Transverse colon (tissue), 4 donors: ENCODE data around the gene ZNF423. TPM values are rescaled to one million over a fixed set of nuclear protein-coding genes. Genes with fewer than 3 reads are reported as not detected.
"Not testable (repeated sequence)": the region's sequence is repeated elsewhere in the genome, so short reads cannot be mapped to it uniquely, and the experiment has no call there.

Experiments used
- DNase-seq: peaks from one replicate; pipeline ENCODE4 v3.0.0-alpha.2; 2019
- H3K27ac ChIP-seq, 4 donors: fragments of 200-600 bp; sonication (generic); 2 replicates each; pipeline ENCODE4 v1.5.1; 2016 to 2018; ENCODE audit warnings: inconsistent platforms in 4 of 4
- H3K27me3 ChIP-seq: fragments of 200-600 bp; sonication (generic); 2 replicates; pipeline ENCODE4 v1.5.1; 2017; ENCODE audit warnings: inconsistent platforms
- H3K36me3 ChIP-seq, 4 donors: fragments of 200-600 bp; sonication (generic); 2 replicates each; pipeline ENCODE4 v1.5.1; 2017 to 2019; ENCODE audit warnings: inconsistent platforms in 4 of 4
- H3K4me1 ChIP-seq, 4 donors: fragments of 200-600 bp; sonication (generic); 2 replicates each; pipeline ENCODE4 v1.5.1; 2017 to 2020; ENCODE audit warnings: inconsistent platforms in 4 of 4
- H3K4me3 ChIP-seq, 4 donors: fragments of 200-600 bp; sonication (generic); 1 replicate in 1 of 4; 2 replicates in 3 of 4; pipeline versions ENCODE4 v1.5.1 to v1.6.1; 2017 to 2019; ENCODE audit warnings: inconsistent platforms in 4 of 4
- H3K9me3 ChIP-seq, 2 donors: fragments of 200-600 bp; sonication (generic); 2 replicates each; pipeline ENCODE4 v1.5.1; 2017 to 2019; ENCODE audit warnings: inconsistent platforms in 2 of 2
- EP300 ChIP-seq: sonication (generic); formaldehyde crosslinking; IDR thresholded peaks from one replicate; pipeline ENCODE4 v1.6.1; 2017; ENCODE audit warnings: antibody characterized with exemption, low read depth
- POLR2A ChIP-seq: fragments of 450-650 bp; IDR thresholded peaks from one replicate; pipeline ENCODE4 v1.6.1; 2016; ENCODE audit warnings: antibody characterized with exemption, mild to moderate bottlenecking, moderate library complexity
- POLR2AphosphoS5 ChIP-seq, 3 donors: sonication (generic); formaldehyde crosslinking; IDR thresholded peaks; one replicate each; pipeline ENCODE4 v1.6.1; 2016; ENCODE audit warnings: antibody characterized with exemption in 3 of 3
- WGBS, 2 donors: methylation state at CpG; one replicate each; pipeline ENCODE4 v1.1.5; 2018; ENCODE audit warnings: low coverage in 1 of 2; 5-methylcytosine and 5-hydroxymethylcytosine counted together
- in situ Hi-C, 4 donors: fragments of 200-750 bp; cut with MboI; loops; one replicate each; pipeline versions ENCODE4 v1.15.0 to v1.15.1; 2017; ENCODE audit warnings: low sequenced_read_pairs in 3 of 4, low pct_ligation_motif_present in 1 of 4, low pct_unique_long_range_greater_than_20kb in 1 of 4
- intact Hi-C: fragments of 100-400 bp; cut with DNase I; formaldehyde crosslinking; loops from one replicate; pipeline ENCODE4 v1.15.1; 2023; ENCODE audit warnings: low total_unique reads
- total RNA-seq, 4 donors: library from RNA; depleted of rRNA; stranded (reverse); fragments of >200 nt; gene quantifications; one replicate each; pipeline ENCODE4 v1.1.0, GENCODE V29; 2016
- TF ChIP-seq, protein P1 (sequence below), 5 experiments: fragments of 200-600 bp in 3 of 5; fragments of 450-650 bp in 2 of 5; sonication (generic) in 3 of 5; IDR thresholded peaks; 1 replicate in 2 of 5; 2 replicates in 3 of 5; pipeline ENCODE4 v1.5.1; 2016 to 2017; ENCODE audit warnings: antibody characterized with exemption in 5 of 5, inconsistent platforms in 3 of 5, mild to moderate bottlenecking in 2 of 5, moderate library complexity in 1 of 5

ZNF423 gene
- total RNA-seq, 4 donors from 2014 or later, result 4.9 to 13.1 (median 7.2) TPM

DNA sequence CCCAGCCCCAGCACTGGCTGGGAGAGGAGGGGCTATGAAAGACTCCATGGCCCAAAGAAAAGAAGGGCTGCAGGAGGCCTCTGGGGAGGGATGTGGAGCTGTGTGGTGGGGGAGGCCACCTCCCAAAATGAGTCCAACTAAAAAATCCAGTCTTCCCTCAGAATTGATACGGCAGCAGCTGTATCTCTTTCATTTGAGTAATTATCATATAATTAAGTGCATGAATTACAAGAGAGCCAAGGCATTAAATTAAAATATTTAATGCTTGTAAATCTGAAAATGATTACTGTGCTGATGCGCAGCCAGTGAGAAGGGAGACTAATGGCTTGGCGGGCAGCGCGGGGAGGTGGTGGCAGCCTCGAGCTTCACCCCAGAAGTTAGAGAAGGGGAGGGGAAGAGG lies 289.5 kb downstream of the ZNF423 start:
- 80 to 84% methylated on average over 6 of the region's 6 CpGs for WGBS, 2 donors
- intact Hi-C loops (no loop called here), in situ Hi-C loops (no loop called here)
- Histone ChIP-seq H3K27ac (no peak overlapping the region), H3K36me3 (no peaks in the 10 kb centered on the region), H3K27me3 (no peaks in the 10 kb centered on the region), H3K4me3 (no peak overlapping the region), H3K9me3 (no peaks in the 10 kb centered on the region), H3K4me1 (no peaks in the 10 kb centered on the region)
- TF ChIP-seq POLR2AphosphoS5 (IDR thresholded peaks at IDR 0.05), result no peak
- no peak for TF ChIP-seq EP300
- TF ChIP-seq, protein P1, sequence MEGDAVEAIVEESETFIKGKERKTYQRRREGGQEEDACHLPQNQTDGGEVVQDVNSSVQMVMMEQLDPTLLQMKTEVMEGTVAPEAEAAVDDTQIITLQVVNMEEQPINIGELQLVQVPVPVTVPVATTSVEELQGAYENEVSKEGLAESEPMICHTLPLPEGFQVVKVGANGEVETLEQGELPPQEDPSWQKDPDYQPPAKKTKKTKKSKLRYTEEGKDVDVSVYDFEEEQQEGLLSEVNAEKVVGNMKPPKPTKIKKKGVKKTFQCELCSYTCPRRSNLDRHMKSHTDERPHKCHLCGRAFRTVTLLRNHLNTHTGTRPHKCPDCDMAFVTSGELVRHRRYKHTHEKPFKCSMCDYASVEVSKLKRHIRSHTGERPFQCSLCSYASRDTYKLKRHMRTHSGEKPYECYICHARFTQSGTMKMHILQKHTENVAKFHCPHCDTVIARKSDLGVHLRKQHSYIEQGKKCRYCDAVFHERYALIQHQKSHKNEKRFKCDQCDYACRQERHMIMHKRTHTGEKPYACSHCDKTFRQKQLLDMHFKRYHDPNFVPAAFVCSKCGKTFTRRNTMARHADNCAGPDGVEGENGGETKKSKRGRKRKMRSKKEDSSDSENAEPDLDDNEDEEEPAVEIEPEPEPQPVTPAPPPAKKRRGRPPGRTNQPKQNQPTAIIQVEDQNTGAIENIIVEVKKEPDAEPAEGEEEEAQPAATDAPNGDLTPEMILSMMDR (IDR thresholded peaks at IDR 0.05), result no peak
- TF ChIP-seq POLR2A, result no peak
- DNase-seq, result no peak

DNA sequence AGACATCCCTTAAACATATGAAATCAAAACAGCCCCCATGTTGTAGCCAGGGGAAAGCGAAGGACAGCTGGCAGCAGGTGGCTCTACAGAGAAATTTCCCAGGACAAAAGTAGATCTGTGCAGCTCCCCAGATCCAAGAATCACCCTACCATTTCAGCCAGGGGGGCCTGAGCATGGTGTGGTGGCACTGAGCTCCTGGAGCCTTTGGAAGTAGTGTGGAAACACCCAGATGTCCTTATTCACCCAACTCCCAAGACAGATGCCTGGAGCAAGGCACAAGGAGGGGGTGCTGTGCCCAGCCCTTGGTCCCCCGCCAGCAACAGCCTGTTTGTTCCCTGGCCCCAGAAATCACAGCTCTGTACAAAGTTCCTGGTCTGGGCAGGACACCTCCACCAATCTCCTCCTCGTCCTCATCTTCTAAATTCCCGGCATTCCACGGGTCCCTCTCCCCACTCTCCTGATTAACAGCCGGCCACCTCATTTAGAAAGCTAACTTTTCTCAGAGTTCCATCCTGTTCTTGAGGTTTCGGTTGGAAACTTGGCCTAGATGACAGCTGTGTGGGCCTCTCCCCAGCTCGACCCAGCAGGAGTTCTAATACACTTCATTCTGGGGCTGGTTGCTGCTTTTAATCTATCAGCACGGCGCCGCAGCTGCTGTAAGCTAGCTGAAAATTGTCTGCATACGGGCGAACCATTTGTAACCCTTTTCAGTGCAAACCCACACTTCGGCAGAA lies 291.2 kb downstream of the ZNF423 start:
- Histone ChIP-seq H3K36me3 (no peaks in the 10 kb centered on the region), H3K4me3 (no peak overlapping the region), H3K27me3 (no peaks in the 10 kb centered on the region), H3K4me1 (no peaks in the 10 kb centered on the region), H3K27ac (peak overlapping the region in 1 of 4 donors; percentile 1), H3K9me3 (no peaks in the 10 kb centered on the region)
- TF ChIP-seq EP300 (no peak), POLR2AphosphoS5 (IDR thresholded peaks at IDR 0.05) (no peak), POLR2A (no peak)
- TF ChIP-seq, protein P1 (IDR thresholded peaks at IDR 0.05), result no peak
- DNase-seq, result no peak
- 72 to 82% methylated on average over 6 to 14 of the region's 14 CpGs for WGBS, 2 donors
- in situ Hi-C loops (no loop called here), intact Hi-C loops (no loop called here)

DNA sequence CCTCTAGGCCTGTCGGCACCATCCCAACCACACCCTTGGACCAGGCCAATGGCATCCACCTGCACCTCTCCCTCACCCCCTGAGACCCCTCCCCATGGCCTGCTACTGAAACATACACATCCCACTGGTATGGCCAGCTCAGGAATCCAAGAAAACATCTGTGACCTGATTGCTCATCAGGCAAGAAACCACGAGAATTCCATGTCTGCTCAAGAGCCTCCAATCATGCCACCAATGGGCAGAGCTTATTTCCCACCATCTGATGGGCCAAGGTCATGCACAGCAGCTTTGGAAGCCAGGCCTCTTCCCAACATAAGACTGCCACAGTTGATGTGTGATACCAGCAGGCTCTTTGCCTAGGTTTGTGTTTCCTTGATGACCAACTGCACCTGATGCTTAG lies 292.2 kb downstream of the ZNF423 start:
- no peaks in the 10 kb centered on the region for H3K9me3 ChIP-seq
- WGBS, 2 donors, result 95% methylated on average over 2 of the region's 2 CpGs; no CpG with 5 or more reads in 1 of the 2 donors
- DNase-seq, result no peak
- no peaks in the 10 kb centered on the region for H3K27me3 ChIP-seq
- TF ChIP-seq, protein P1 (IDR thresholded peaks at IDR 0.05), result no peak
- H3K4me3 ChIP-seq, result no peak overlapping the region
- H3K27ac ChIP-seq, result no peak overlapping the region
- H3K4me1 ChIP-seq, result no peaks in the 10 kb centered on the region
- H3K36me3 ChIP-seq, result no peaks in the 10 kb centered on the region
- intact Hi-C loops, result no loop called here
- in situ Hi-C loops, result no loop called here

DNA sequence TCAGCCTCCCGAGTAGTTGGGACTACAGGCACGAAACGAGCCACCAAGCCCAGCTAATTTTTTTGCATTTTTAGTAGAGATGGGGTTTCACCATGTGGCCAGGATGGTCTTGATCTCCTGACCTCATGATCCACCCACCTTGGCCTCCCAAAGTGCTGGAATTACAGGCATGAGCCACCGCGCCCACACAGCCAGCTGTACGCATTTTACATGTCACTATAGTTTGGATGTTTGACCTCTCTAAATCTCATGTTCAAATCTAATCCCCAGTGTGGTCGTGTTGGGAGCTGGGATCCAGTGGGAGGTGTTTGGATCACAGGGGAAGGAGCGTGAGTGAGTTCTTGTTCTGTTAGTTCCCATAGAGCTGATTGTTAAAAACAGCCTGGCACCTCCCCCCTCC lies 293.0 kb downstream of the ZNF423 start:
- WGBS, 2 donors, result 76% methylated on average over 8 of the region's 8 CpGs; no CpG with 5 or more reads in 1 of the 2 donors

DNA sequence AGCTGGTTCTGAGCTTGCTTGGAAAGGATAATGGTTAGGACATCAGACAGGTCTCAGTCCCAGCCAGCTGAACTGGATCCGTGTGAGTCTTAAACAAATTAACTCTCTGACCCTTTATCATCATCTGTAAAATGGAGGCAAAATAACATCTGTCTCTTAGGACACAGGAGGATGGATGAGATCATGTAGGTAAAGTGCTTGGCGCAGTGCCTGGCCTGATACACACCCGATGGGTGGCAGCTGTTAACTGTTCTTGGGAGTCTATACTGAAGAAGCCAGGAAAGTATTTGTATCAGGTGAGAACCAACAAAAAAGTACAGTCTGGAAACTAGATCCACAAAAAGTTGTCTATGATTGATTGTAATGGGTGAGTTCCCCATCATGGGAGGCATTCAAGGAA lies 293.7 kb downstream of the ZNF423 start:
- H3K36me3 ChIP-seq, result no peaks in the 10 kb centered on the region
- 57 to 67% methylated on average over 3 of the region's 3 CpGs for WGBS, 2 donors
- H3K27me3 ChIP-seq, result no peaks in the 10 kb centered on the region
- TF ChIP-seq POLR2AphosphoS5 (IDR thresholded peaks at IDR 0.05) (no peak), EP300 (no peak), POLR2A (no peak)
- TF ChIP-seq, protein P1 (IDR thresholded peaks at IDR 0.05), result no peak
- H3K9me3 ChIP-seq, result no peaks in the 10 kb centered on the region
- H3K4me1 ChIP-seq, result no peaks in the 10 kb centered on the region
- intact Hi-C loops, result no loop called here
- in situ Hi-C loops, result no loop called here
- no peak overlapping the region for H3K27ac ChIP-seq
- no peak for DNase-seq
- no peak overlapping the region for H3K4me3 ChIP-seq

More for the DNA sequence above, 293.0 kb downstream of the ZNF423 start:
- intact Hi-C loops, H3K4me1 ChIP-seq, H3K27me3 ChIP-seq, in situ Hi-C loops, H3K9me3 ChIP-seq, H3K36me3 ChIP-seq, DNase-seq, H3K27ac ChIP-seq, H3K4me3 ChIP-seq: not testable (repeated sequence)
